Activated CD4-positive, alpha-beta T cell treated with anti-CD3 and anti-CD28 coated beads, Interleukin-2, amount 10 ng/mL, durations not matched to agents 24 days and 14 days (primary cell): ENCODE measurements around the gene TSHZ2. TPM values are rescaled to one million over a fixed set of nuclear protein-coding genes. Genes with fewer than 3 reads are reported as not detected.
A peak's percentile ranks its signal among the peaks of the same experiment; 100 is the strongest.

ENCODE experiments used
- DNase-seq: peaks from one replicate; pipeline ENCODE4 v3.0.0; 2022
- H3K27ac Mint-ChIP-seq: one replicate; pipeline ENCODE4 v1.8.0; 2022; ENCODE audit warnings: mild to moderate bottlenecking, mixed read lengths
- H3K27me3 Mint-ChIP-seq: one replicate; pipeline ENCODE4 v1.8.0; 2022; ENCODE audit warnings: mixed read lengths
- H3K36me3 Mint-ChIP-seq: one replicate; pipeline ENCODE4 v1.8.0; 2022; ENCODE audit warnings: low read depth, mild to moderate bottlenecking, mixed read lengths
- H3K4me1 Mint-ChIP-seq: one replicate; pipeline ENCODE4 v1.8.0; 2021; ENCODE audit warnings: mixed read lengths
- H3K4me3 Mint-ChIP-seq: one replicate; pipeline ENCODE4 v1.8.0; 2022; ENCODE audit warnings: mild to moderate bottlenecking, moderate library complexity, mixed read lengths
- H3K9me3 Mint-ChIP-seq: one replicate; pipeline ENCODE4 v1.8.0; 2021; ENCODE audit warnings: mixed read lengths
- intact Hi-C: fragments of 100-400 bp; cut with micrococcal nuclease; formaldehyde crosslinking; loops from one replicate; pipeline ENCODE4 v1.15.1; 2023
- total RNA-seq: library from RNA; stranded (reverse); gene quantifications from 2 replicates; pipeline ENCODE4 v1.2.3, GENCODE V29; 2022

TSHZ2 gene
- total RNA-seq, 1 donor from 2014 or later: 29.5 TPM

- no peak for DNase-seq
- Mint-ChIP-seq H3K4me3 (no peak overlapping the region), H3K4me1 (peaks cover 40% of the 10 kb centered on the region), H3K9me3 (peaks cover 4% of the 10 kb centered on the region), H3K27ac (no peak overlapping the region), H3K36me3 (peaks cover 1% of the 10 kb centered on the region), H3K27me3 (no peaks in the 10 kb centered on the region)
- intact Hi-C loops: loop anchor here (10.0 kb wide), 2 partner anchors 723 to 907 kb away; no protein-coding TSS in a partner anchor
Measured at GRCh38 chr20:53212018-53212417, 239.9 kb downstream of the TSHZ2 start.

- no peak overlapping the region for H3K27ac Mint-ChIP-seq
- intact Hi-C loops: loop anchor here (10.0 kb wide), 2 partner anchors 720 to 910 kb away; no protein-coding TSS in a partner anchor
- H3K27me3 Mint-ChIP-seq: no peaks in the 10 kb centered on the region
- H3K9me3 Mint-ChIP-seq: peaks cover 4% of the 10 kb centered on the region
- peaks cover 29% of the 10 kb centered on the region for H3K4me1 Mint-ChIP-seq
- peak overlapping the region; percentile 32 for H3K4me3 Mint-ChIP-seq
- DNase-seq: no peak
- H3K36me3 Mint-ChIP-seq: peaks cover 3% of the 10 kb centered on the region
Measured at GRCh38 chr20:53214392-53214791, 242.2 kb downstream of the TSHZ2 start.

- Mint-ChIP-seq H3K4me1 (peaks cover 26% of the 10 kb centered on the region), H3K4me3 (peak overlapping the region; percentile 32), H3K9me3 (peaks cover 4% of the 10 kb centered on the region), H3K36me3 (peaks cover 7% of the 10 kb centered on the region), H3K27me3 (no peaks in the 10 kb centered on the region), H3K27ac (peak overlapping the region; percentile 92)
- intact Hi-C loops: loop anchor here (1.0 to 10.0 kb wide), 5 partner anchors 68 to 910 kb away; partner anchors contain the start of gene TSHZ2
- DNase-seq: peak; percentile 81
Measured at GRCh38 chr20:53215166-53215565, 243.0 kb downstream of the TSHZ2 start.

- peak overlapping the region; percentile 70 for H3K4me3 Mint-ChIP-seq
- intact Hi-C loops: loop anchor here (2.0 to 10.0 kb wide), 6 partner anchors 69 to 912 kb away; no protein-coding TSS in a partner anchor
- H3K36me3 Mint-ChIP-seq: peaks cover 12% of the 10 kb centered on the region
- peak overlapping the region; percentile 72 for H3K27ac Mint-ChIP-seq
- no peak for DNase-seq
- H3K4me1 Mint-ChIP-seq: peaks cover 31% of the 10 kb centered on the region
- H3K27me3 Mint-ChIP-seq: no peaks in the 10 kb centered on the region
- peaks cover 8% of the 10 kb centered on the region for H3K9me3 Mint-ChIP-seq
Measured at GRCh38 chr20:53216478-53216855, 244.3 kb downstream of the TSHZ2 start.

DNA sequence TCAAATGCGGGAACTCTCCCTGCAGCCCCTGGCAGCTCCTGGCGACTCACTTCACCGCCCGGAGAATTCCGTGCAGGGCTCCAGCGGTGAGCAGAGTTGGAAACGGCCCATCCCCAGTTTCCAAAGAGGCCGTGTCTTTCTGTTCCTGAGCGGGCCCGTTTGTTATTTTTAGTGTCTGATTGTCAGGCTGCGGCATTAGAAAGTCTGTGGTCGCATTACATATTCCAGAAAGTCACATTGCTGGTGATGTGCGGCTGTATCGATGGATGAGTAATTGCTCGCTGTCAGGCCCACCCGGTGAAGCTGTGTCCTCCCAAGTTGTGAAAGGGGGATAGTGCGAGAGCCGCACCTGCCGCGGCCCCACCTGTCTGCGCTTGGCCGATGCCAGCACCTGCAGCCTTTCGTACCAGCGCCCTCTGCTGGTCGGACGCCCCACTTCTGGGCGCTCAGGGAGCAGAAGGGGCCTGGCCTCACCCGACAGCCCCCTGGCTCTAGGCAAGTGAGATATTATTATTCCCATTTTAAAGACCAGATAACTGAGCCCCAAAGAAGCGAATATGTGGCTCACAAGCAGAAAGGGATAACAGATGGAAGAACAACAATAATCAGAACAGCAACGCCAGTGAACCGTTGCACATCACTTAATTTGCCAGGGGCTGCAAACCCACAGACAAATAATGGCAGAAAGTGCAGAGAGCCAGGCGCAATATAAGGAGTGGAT is 244.9 kb downstream of the TSHZ2 start:
- Mint-ChIP-seq H3K27me3 (no peaks in the 10 kb centered on the region), H3K36me3 (peaks cover 12% of the 10 kb centered on the region), H3K4me1 (peaks cover 31% of the 10 kb centered on the region), H3K9me3 (peaks cover 8% of the 10 kb centered on the region), H3K27ac (peak overlapping the region; percentile 72), H3K4me3 (peak overlapping the region; percentile 70)
- intact Hi-C loops: loop anchor here (2.0 to 10.0 kb wide), 6 partner anchors 70 to 912 kb away; no protein-coding TSS in a partner anchor
- peak; percentile 94 for DNase-seq

- H3K27me3 Mint-ChIP-seq: no peaks in the 10 kb centered on the region
- H3K4me3 Mint-ChIP-seq: no peak overlapping the region
- H3K36me3 Mint-ChIP-seq: peaks cover 14% of the 10 kb centered on the region
- intact Hi-C loops: no loop called here
- no peak overlapping the region for H3K27ac Mint-ChIP-seq
- peaks cover 18% of the 10 kb centered on the region for H3K4me1 Mint-ChIP-seq
- no peak for DNase-seq
- peaks cover 4% of the 10 kb centered on the region for H3K9me3 Mint-ChIP-seq
Measured at GRCh38 chr20:53220482-53221307, 248.5 kb downstream of the TSHZ2 start.

DNA sequence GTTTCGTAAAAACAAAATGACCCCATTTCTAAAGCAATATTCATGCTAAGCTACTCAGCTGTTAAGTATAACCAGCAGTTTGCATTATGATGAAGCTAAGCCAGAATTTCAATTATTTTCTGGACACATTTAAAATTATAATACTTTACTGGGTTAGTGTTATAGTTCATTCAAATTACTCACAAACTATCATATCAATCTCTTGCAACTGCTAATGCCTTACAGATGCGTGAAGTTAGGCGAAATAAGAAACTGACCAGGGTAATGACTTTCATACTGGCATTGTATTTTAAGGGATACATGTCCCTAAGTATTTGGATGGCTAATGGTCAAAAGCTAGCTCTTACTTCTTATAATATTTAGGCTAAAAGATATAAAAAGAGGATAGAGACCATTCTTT is 249.6 kb downstream of the TSHZ2 start:
- Mint-ChIP-seq H3K36me3 (peaks cover 14% of the 10 kb centered on the region), H3K27ac (no peak overlapping the region), H3K4me3 (no peak overlapping the region), H3K9me3 (peaks cover 4% of the 10 kb centered on the region), H3K27me3 (no peaks in the 10 kb centered on the region), H3K4me1 (peaks cover 11% of the 10 kb centered on the region)
- DNase-seq: no peak
- intact Hi-C loops: no loop called here

GRCh38 chr20:53222416-53222815 is 250.3 kb downstream of the TSHZ2 start:
- Mint-ChIP-seq H3K9me3 (peaks cover 4% of the 10 kb centered on the region), H3K27ac (no peak overlapping the region), H3K4me1 (peaks cover 5% of the 10 kb centered on the region), H3K4me3 (no peak overlapping the region), H3K36me3 (peaks cover 13% of the 10 kb centered on the region), H3K27me3 (no peaks in the 10 kb centered on the region)
- DNase-seq: no peak
- intact Hi-C loops: no loop called here

DNA sequence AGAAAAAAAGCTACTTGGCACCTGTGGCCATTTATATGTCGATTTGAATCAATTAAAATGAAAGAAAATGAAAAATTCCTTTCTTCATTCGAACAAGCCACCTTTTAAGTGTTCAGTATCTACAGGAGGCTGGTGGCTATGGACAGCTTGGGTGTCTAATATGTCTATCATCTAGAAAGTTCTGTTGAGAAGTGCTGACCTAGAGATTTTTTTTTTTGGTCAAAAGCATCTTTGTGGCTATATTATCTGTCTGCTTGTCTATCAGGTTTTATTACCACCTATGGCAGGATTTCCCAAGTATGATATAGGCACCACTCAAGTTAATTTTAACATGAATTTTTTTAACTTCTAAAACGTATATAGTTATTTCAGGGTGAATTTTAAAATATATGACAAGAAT is 250.8 kb downstream of the TSHZ2 start:
- no peak for DNase-seq
- Mint-ChIP-seq H3K4me3 (no peak overlapping the region), H3K27me3 (no peaks in the 10 kb centered on the region), H3K27ac (no peak overlapping the region), H3K36me3 (peaks cover 13% of the 10 kb centered on the region), H3K9me3 (peaks cover 4% of the 10 kb centered on the region), H3K4me1 (peaks cover 5% of the 10 kb centered on the region)
- intact Hi-C loops: no loop called here

- intact Hi-C loops: no loop called here
- peaks cover 5% of the 10 kb centered on the region for H3K4me1 Mint-ChIP-seq
Measured at GRCh38 chr20:53223626-53224172, 251.5 kb downstream of the TSHZ2 start.

GRCh38 chr20:53224851-53225250 is 252.7 kb downstream of the TSHZ2 start:
- no peak for DNase-seq
- Mint-ChIP-seq H3K9me3 (peaks cover 4% of the 10 kb centered on the region), H3K4me3 (no peak overlapping the region), H3K4me1 (peaks cover 5% of the 10 kb centered on the region), H3K27ac (no peak overlapping the region), H3K27me3 (no peaks in the 10 kb centered on the region), H3K36me3 (peaks cover 11% of the 10 kb centered on the region)
- intact Hi-C loops: no loop called here

More at GRCh38 chr20:53223626-53224172, 251.5 kb downstream of the TSHZ2 start:
- Mint-ChIP-seq H3K9me3 (peaks cover 4% of the 10 kb centered on the region), H3K27ac (no peak overlapping the region), H3K4me3 (no peak overlapping the region), H3K36me3 (peaks cover 13% of the 10 kb centered on the region), H3K27me3 (no peaks in the 10 kb centered on the region)
- no peak for DNase-seq

DNA sequence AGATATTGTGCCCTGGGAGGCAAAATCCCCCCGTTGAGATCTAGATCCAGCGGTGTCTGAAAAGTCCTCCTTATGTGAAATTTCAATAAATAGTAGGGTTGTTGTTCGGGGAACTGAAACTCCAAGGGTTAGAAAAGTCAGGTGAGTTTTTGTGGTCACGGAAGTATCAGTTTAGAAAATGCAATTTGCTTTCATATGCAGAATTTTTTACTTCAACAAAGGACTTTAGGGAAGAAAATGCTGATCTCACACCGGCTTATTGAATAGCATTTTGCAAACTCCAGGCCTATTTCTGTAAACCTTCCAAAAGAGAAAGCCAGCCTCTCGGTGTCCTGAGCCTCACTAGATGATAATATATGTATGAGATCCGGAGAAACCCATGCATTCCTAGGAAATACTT is 254.7 kb downstream of the TSHZ2 start:
- Mint-ChIP-seq H3K4me3 (no peak overlapping the region), H3K4me1 (no peaks in the 10 kb centered on the region), H3K27ac (no peak overlapping the region), H3K9me3 (no peaks in the 10 kb centered on the region), H3K36me3 (peaks cover 5% of the 10 kb centered on the region), H3K27me3 (no peaks in the 10 kb centered on the region)
- DNase-seq: no peak
- intact Hi-C loops: no loop called here

GRCh38 chr20:53227523-53227922 is 255.4 kb downstream of the TSHZ2 start:
- Mint-ChIP-seq H3K9me3 (no peaks in the 10 kb centered on the region), H3K27me3 (no peaks in the 10 kb centered on the region), H3K36me3 (peaks cover 2% of the 10 kb centered on the region), H3K4me3 (no peak overlapping the region), H3K4me1 (no peaks in the 10 kb centered on the region), H3K27ac (no peak overlapping the region)
- no peak for DNase-seq
- intact Hi-C loops: no loop called here

- Mint-ChIP-seq H3K27ac (no peak overlapping the region), H3K9me3 (peaks cover 15% of the 10 kb centered on the region), H3K27me3 (no peaks in the 10 kb centered on the region), H3K4me1 (no peaks in the 10 kb centered on the region), H3K4me3 (no peak overlapping the region), H3K36me3 (peaks cover 6% of the 10 kb centered on the region)
- intact Hi-C loops: no loop called here
- DNase-seq: no peak
Measured at GRCh38 chr20:53231061-53231460, 258.9 kb downstream of the TSHZ2 start.
